SK-N-SH (cell line): Measurements from ENCODE around the gene MACROD2.

Experiments used
- CHD2 ChIP-seq: fragments of 150-350 bp; IDR thresholded peaks from 2 replicates; pipeline ENCODE4 v1.6.1; 2018; ENCODE audit warnings: low read length; ENCODE audit not compliant: partially characterized antibody
- CTCF ChIP-seq: fragments of 200-600 bp; sonication (generic); IDR thresholded peaks from 2 replicates; pipeline ENCODE4 v1.6.1; 2017; ENCODE audit warnings: antibody characterized with exemption, mild to moderate bottlenecking, moderate library complexity
- EZH2phosphoT487 ChIP-seq: fragments of 200-600 bp; sonication (generic); IDR thresholded peaks from 2 replicates; pipeline ENCODE4 v1.6.1; 2017; ENCODE audit warnings: low read depth, mixed run types, mild to moderate bottlenecking, antibody characterized with exemption, moderate library complexity, borderline replicate concordance
- FOXM1 ChIP-seq: IDR thresholded peaks from 2 replicates; pipeline ENCODE4 v1.4.0; 2012; ENCODE audit warnings: low read depth, mild to moderate bottlenecking
- MXI1 ChIP-seq: IDR thresholded peaks from 2 replicates; pipeline ENCODE4 v1.6.1; 2012; ENCODE audit warnings: mild to moderate bottlenecking, low read depth, low read length, improper control_type of control experiment
- NRF1 ChIP-seq: IDR thresholded peaks from 2 replicates; pipeline ENCODE4 v1.6.1; 2012; ENCODE audit warnings: low read depth, mild to moderate bottlenecking, low read length
- PBX3 ChIP-seq: IDR thresholded peaks from 2 replicates; pipeline ENCODE4; 2012
- POLR2AphosphoS5 ChIP-seq: IDR thresholded peaks from 2 replicates; pipeline ENCODE4 v1.6.1; 2012; ENCODE audit warnings: low read depth, low read length
- RCOR1 ChIP-seq: fragments of 150-350 bp; IDR thresholded peaks from 2 replicates; pipeline ENCODE4 v1.6.1; 2017; ENCODE audit warnings: antibody characterized with exemption, low read length
- SIN3A ChIP-seq: IDR thresholded peaks from 2 replicates; pipeline ENCODE4 v1.6.1; 2012; ENCODE audit warnings: low read depth, mild to moderate bottlenecking, low read length, moderate library complexity, borderline replicate concordance
- TAF1 ChIP-seq: IDR thresholded peaks from 2 replicates; pipeline ENCODE4 v1.6.1; 2012; ENCODE audit warnings: low read depth, mild to moderate bottlenecking, low read length, moderate library complexity, borderline replicate concordance
- TF ChIP-seq, protein P1 (sequence below): IDR thresholded peaks from 2 replicates; pipeline ENCODE4 v1.4.0; 2012; ENCODE audit warnings: low read depth, borderline replicate concordance
- TF ChIP-seq, protein P2 (sequence below): IDR thresholded peaks from 2 replicates; pipeline ENCODE4 v1.6.1; 2012; ENCODE audit warnings: mild to moderate bottlenecking, low read depth, low read length, moderate library complexity

DNA sequence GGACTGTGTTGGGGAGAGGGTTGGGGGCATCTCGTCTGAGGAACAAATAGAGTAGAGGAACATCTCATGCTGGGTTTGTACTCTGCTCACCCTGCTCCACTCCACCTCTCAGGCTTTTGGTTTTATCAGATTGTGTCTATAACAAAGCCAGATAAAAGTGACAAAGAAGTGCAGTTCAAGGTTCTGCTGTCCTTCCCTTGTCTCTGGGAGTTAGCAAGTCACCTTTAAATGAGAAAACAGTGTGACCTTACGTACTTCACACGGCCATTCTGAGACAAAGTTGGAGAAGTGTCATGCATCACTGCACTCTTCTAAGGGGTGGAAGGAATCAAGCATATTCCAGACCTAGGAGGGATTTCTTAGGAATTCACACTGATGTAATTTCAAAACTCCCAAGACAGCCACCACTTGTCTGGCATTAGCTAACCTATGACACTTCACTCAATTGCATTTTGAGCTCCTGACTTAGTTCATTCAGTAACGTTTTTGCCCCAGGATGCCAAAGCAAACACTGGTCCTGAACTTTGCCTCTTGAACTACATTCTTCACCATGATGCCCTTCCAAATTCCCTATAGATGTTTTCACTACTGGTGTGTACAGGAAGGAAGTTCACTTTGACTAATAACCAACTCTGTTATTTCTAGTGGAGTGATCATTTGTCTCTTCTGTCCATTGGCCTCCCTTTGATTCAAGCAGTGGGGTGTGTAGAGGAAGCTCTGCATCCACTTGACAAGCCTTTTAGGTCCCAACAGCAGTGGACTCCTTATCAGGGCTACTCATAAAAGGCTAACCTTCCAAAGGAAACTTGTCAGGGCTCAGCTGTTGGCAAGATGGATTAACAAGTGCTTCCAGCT lies 989.7 kb downstream of the MACROD2 start:
- TF ChIP-seq EZH2phosphoT487 (no peak), POLR2AphosphoS5 (no peak), TAF1 (no peak), FOXM1 (no peak), CHD2 (no peak), CTCF (no peak), NRF1 (no peak), SIN3A (no peak), MXI1 (no peak), PBX3 (no peak), RCOR1 (no peak)
- TF ChIP-seq, protein P1, sequence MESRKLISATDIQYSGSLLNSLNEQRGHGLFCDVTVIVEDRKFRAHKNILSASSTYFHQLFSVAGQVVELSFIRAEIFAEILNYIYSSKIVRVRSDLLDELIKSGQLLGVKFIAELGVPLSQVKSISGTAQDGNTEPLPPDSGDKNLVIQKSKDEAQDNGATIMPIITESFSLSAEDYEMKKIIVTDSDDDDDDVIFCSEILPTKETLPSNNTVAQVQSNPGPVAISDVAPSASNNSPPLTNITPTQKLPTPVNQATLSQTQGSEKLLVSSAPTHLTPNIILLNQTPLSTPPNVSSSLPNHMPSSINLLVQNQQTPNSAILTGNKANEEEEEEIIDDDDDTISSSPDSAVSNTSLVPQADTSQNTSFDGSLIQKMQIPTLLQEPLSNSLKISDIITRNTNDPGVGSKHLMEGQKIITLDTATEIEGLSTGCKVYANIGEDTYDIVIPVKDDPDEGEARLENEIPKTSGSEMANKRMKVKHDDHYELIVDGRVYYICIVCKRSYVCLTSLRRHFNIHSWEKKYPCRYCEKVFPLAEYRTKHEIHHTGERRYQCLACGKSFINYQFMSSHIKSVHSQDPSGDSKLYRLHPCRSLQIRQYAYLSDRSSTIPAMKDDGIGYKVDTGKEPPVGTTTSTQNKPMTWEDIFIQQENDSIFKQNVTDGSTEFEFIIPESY = no peak
- TF ChIP-seq, protein P2, sequence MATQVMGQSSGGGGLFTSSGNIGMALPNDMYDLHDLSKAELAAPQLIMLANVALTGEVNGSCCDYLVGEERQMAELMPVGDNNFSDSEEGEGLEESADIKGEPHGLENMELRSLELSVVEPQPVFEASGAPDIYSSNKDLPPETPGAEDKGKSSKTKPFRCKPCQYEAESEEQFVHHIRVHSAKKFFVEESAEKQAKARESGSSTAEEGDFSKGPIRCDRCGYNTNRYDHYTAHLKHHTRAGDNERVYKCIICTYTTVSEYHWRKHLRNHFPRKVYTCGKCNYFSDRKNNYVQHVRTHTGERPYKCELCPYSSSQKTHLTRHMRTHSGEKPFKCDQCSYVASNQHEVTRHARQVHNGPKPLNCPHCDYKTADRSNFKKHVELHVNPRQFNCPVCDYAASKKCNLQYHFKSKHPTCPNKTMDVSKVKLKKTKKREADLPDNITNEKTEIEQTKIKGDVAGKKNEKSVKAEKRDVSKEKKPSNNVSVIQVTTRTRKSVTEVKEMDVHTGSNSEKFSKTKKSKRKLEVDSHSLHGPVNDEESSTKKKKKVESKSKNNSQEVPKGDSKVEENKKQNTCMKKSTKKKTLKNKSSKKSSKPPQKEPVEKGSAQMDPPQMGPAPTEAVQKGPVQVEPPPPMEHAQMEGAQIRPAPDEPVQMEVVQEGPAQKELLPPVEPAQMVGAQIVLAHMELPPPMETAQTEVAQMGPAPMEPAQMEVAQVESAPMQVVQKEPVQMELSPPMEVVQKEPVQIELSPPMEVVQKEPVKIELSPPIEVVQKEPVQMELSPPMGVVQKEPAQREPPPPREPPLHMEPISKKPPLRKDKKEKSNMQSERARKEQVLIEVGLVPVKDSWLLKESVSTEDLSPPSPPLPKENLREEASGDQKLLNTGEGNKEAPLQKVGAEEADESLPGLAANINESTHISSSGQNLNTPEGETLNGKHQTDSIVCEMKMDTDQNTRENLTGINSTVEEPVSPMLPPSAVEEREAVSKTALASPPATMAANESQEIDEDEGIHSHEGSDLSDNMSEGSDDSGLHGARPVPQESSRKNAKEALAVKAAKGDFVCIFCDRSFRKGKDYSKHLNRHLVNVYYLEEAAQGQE = no peak
